ENCODE measurements around the gene SCG5. TPM values are rescaled to one million over a fixed set of nuclear protein-coding genes. Genes with fewer than 3 reads are reported as not detected.

SCG5 gene
- total RNA-seq, 1 donor from 2014 or later, result 6.1 TPM

- no peak for TF ChIP-seq POLR2AphosphoS5 (IDR thresholded peaks at IDR 0.05; ENCODE audit: insufficient read depth in 1 of 2, low read depth in 1 of 2)
- no peak for TF ChIP-seq POLR2A (IDR thresholded peaks at IDR 0.05)
- TF ChIP-seq CTCF (IDR thresholded peaks at IDR 0.05), result peak; percentile 52 to 77 (median 55)
- Histone ChIP-seq H3K4me3 (no peak overlapping the region), H3K9me3 (no peaks in the 10 kb centered on the region), H3K27me3 (no peaks in the 10 kb centered on the region), H3K4me1 (no peaks in the 10 kb centered on the region), H3K27ac (no peak overlapping the region), H3K36me3 (no peaks in the 10 kb centered on the region)
- intact Hi-C loops (cut with DNase I), result no loop called here
- no peak for DNase-seq (ENCODE audit: extremely low spot score in 2 of 2)
Observed at GRCh38 chr15:32651229-32651837, 9.8 kb downstream of the SCG5 start.

- intact Hi-C loops (cut with DNase I), result no loop called here
- Histone ChIP-seq H3K4me1 (no peaks in the 10 kb centered on the region), H3K27ac (no peak overlapping the region), H3K27me3 (no peaks in the 10 kb centered on the region), H3K4me3 (no peak overlapping the region), H3K36me3 (no peaks in the 10 kb centered on the region), H3K9me3 (no peaks in the 10 kb centered on the region)
- no peak for DNase-seq (ENCODE audit: extremely low spot score in 2 of 2)
- no peak for TF ChIP-seq POLR2AphosphoS5 (IDR thresholded peaks at IDR 0.05; ENCODE audit: insufficient read depth in 1 of 2, low read depth in 1 of 2)
- no peak for TF ChIP-seq POLR2A (IDR thresholded peaks at IDR 0.05)
- TF ChIP-seq CTCF (IDR thresholded peaks at IDR 0.05), result no peak
Observed at GRCh38 chr15:32652178-32652577, 10.7 kb downstream of the SCG5 start.

GRCh38 chr15:32656091-32656490 lies 14.6 kb downstream of the SCG5 start:
- Histone ChIP-seq H3K4me3 (no peak overlapping the region), H3K27ac (no peak overlapping the region), H3K9me3 (no peaks in the 10 kb centered on the region), H3K36me3 (no peaks in the 10 kb centered on the region), H3K4me1 (peaks cover 8% of the 10 kb centered on the region), H3K27me3 (no peaks in the 10 kb centered on the region)
- TF ChIP-seq CTCF (IDR thresholded peaks at IDR 0.05) (no peak), POLR2A (IDR thresholded peaks at IDR 0.05) (no peak)
- intact Hi-C loops (cut with DNase I), result no loop called here
- DNase-seq (ENCODE audit: extremely low spot score in 2 of 2), result no peak

- no peaks in the 10 kb centered on the region for H3K9me3 ChIP-seq
- intact Hi-C loops (cut with DNase I), result no loop called here
- DNase-seq (ENCODE audit: extremely low spot score in 2 of 2), result no peak
- H3K27ac ChIP-seq, result no peak overlapping the region
- no peak for TF ChIP-seq CTCF (IDR thresholded peaks at IDR 0.05)
- TF ChIP-seq POLR2A (IDR thresholded peaks at IDR 0.05), result no peak
- TF ChIP-seq POLR2AphosphoS5 (IDR thresholded peaks at IDR 0.05; ENCODE audit: insufficient read depth in 1 of 2, low read depth in 1 of 2), result no peak
- H3K4me3 ChIP-seq, result no peak overlapping the region
- peaks cover 8% of the 10 kb centered on the region for H3K4me1 ChIP-seq
- H3K36me3 ChIP-seq, result no peaks in the 10 kb centered on the region
- no peaks in the 10 kb centered on the region for H3K27me3 ChIP-seq
Observed at GRCh38 chr15:32656496-32656895, 15.0 kb downstream of the SCG5 start.

GRCh38 chr15:32657198-32657883 lies 15.8 kb downstream of the SCG5 start:
- Histone ChIP-seq H3K9me3 (no peaks in the 10 kb centered on the region), H3K36me3 (no peaks in the 10 kb centered on the region), H3K27me3 (no peaks in the 10 kb centered on the region), H3K4me1 (peaks cover 8% of the 10 kb centered on the region), H3K27ac (no peak overlapping the region), H3K4me3 (no peak overlapping the region)
- no peak for TF ChIP-seq CTCF (IDR thresholded peaks at IDR 0.05)
- TF ChIP-seq POLR2AphosphoS5 (IDR thresholded peaks at IDR 0.05; ENCODE audit: insufficient read depth in 1 of 2, low read depth in 1 of 2), result no peak
- TF ChIP-seq POLR2A (IDR thresholded peaks at IDR 0.05), result no peak
- intact Hi-C loops (cut with DNase I), result no loop called here
- no peak for DNase-seq (ENCODE audit: extremely low spot score in 2 of 2)

All from vagina (tissue), 2 donors.